ENCODE data around the gene MYLK2.
"Not testable (repeated sequence)": the region's sequence is repeated elsewhere in the genome, so short reads cannot be mapped to it uniquely, and the experiment has no call there.

Gene MYLK2

GRCh38 chr20:31827059-31827458 is 7.9 kb downstream of the MYLK2 start:
- Histone ChIP-seq H3K4me1 (ENCODE audit: control insufficient read depth, insufficient read depth, low read length) (peaks cover 4% of the 10 kb centered on the region), H3K4me3 (ENCODE audit: low read depth, low read length) (no peak overlapping the region), H3K36me3 (ENCODE audit: control insufficient read depth, insufficient read depth, low read length) (no peaks in the 10 kb centered on the region), H3K9me3 (ENCODE audit: control insufficient read depth, insufficient read depth, low read length) (no peaks in the 10 kb centered on the region), H3K27ac (ENCODE audit: low read depth, low read length) (no peak overlapping the region), H3K9ac (ENCODE audit: low read depth, low read length) (no peak overlapping the region), H3K27me3 (ENCODE audit: control insufficient read depth, insufficient read depth, low read length) (no peaks in the 10 kb centered on the region)

GRCh38 chr20:31828016-31828415 is 8.9 kb downstream of the MYLK2 start:
- not testable (repeated sequence) for H3K9ac ChIP-seq (ENCODE audit: low read depth, low read length); H3K4me1 ChIP-seq (ENCODE audit: control insufficient read depth, insufficient read depth, low read length); H3K27ac ChIP-seq (ENCODE audit: low read depth, low read length); H3K4me3 ChIP-seq (ENCODE audit: low read depth, low read length); H3K9me3 ChIP-seq (ENCODE audit: control insufficient read depth, insufficient read depth, low read length); H3K36me3 ChIP-seq (ENCODE audit: control insufficient read depth, insufficient read depth, low read length); H3K27me3 ChIP-seq (ENCODE audit: control insufficient read depth, insufficient read depth, low read length)

- no peaks in the 10 kb centered on the region for H3K9me3 ChIP-seq (ENCODE audit: control insufficient read depth, insufficient read depth, low read length)
- H3K4me3 ChIP-seq (ENCODE audit: low read depth, low read length) = no peak overlapping the region
- H3K9ac ChIP-seq (ENCODE audit: low read depth, low read length) = no peak overlapping the region
- H3K27ac ChIP-seq (ENCODE audit: low read depth, low read length) = no peak overlapping the region
- H3K27me3 ChIP-seq (ENCODE audit: control insufficient read depth, insufficient read depth, low read length) = no peaks in the 10 kb centered on the region
- H3K36me3 ChIP-seq (ENCODE audit: control insufficient read depth, insufficient read depth, low read length) = no peaks in the 10 kb centered on the region
- H3K4me1 ChIP-seq (ENCODE audit: control insufficient read depth, insufficient read depth, low read length) = no peaks in the 10 kb centered on the region
Measured at GRCh38 chr20:31829731-31830130, 10.6 kb downstream of the MYLK2 start.

GRCh38 chr20:31830406-31830981 is 11.3 kb downstream of the MYLK2 start:
- Histone ChIP-seq H3K4me1 (ENCODE audit: control insufficient read depth, insufficient read depth, low read length) (no peaks in the 10 kb centered on the region), H3K9ac (ENCODE audit: low read depth, low read length) (no peak overlapping the region), H3K27me3 (ENCODE audit: control insufficient read depth, insufficient read depth, low read length) (no peaks in the 10 kb centered on the region), H3K27ac (ENCODE audit: low read depth, low read length) (no peak overlapping the region), H3K36me3 (ENCODE audit: control insufficient read depth, insufficient read depth, low read length) (no peaks in the 10 kb centered on the region), H3K9me3 (ENCODE audit: control insufficient read depth, insufficient read depth, low read length) (no peaks in the 10 kb centered on the region), H3K4me3 (ENCODE audit: low read depth, low read length) (no peak overlapping the region)

GRCh38 chr20:31831211-31831610 is 12.1 kb downstream of the MYLK2 start:
- Histone ChIP-seq H3K4me3 (ENCODE audit: low read depth, low read length) (no peak overlapping the region), H3K36me3 (ENCODE audit: control insufficient read depth, insufficient read depth, low read length) (no peaks in the 10 kb centered on the region), H3K4me1 (ENCODE audit: control insufficient read depth, insufficient read depth, low read length) (no peaks in the 10 kb centered on the region), H3K27me3 (ENCODE audit: control insufficient read depth, insufficient read depth, low read length) (no peaks in the 10 kb centered on the region), H3K9me3 (ENCODE audit: control insufficient read depth, insufficient read depth, low read length) (no peaks in the 10 kb centered on the region), H3K27ac (ENCODE audit: low read depth, low read length) (no peak overlapping the region), H3K9ac (ENCODE audit: low read depth, low read length) (no peak overlapping the region)

- Histone ChIP-seq H3K36me3 (ENCODE audit: control insufficient read depth, insufficient read depth, low read length) (no peaks in the 10 kb centered on the region), H3K9ac (ENCODE audit: low read depth, low read length) (no peak overlapping the region), H3K4me3 (ENCODE audit: low read depth, low read length) (no peak overlapping the region), H3K27ac (ENCODE audit: low read depth, low read length) (no peak overlapping the region), H3K9me3 (ENCODE audit: control insufficient read depth, insufficient read depth, low read length) (no peaks in the 10 kb centered on the region), H3K4me1 (ENCODE audit: control insufficient read depth, insufficient read depth, low read length) (no peaks in the 10 kb centered on the region), H3K27me3 (ENCODE audit: control insufficient read depth, insufficient read depth, low read length) (no peaks in the 10 kb centered on the region)
Measured at GRCh38 chr20:31831771-31832306, 12.7 kb downstream of the MYLK2 start.

- Histone ChIP-seq H3K9me3 (ENCODE audit: control insufficient read depth, insufficient read depth, low read length) (no peaks in the 10 kb centered on the region), H3K4me3 (ENCODE audit: low read depth, low read length) (no peak overlapping the region), H3K36me3 (ENCODE audit: control insufficient read depth, insufficient read depth, low read length) (no peaks in the 10 kb centered on the region), H3K4me1 (ENCODE audit: control insufficient read depth, insufficient read depth, low read length) (no peaks in the 10 kb centered on the region), H3K27me3 (ENCODE audit: control insufficient read depth, insufficient read depth, low read length) (no peaks in the 10 kb centered on the region), H3K9ac (ENCODE audit: low read depth, low read length) (no peak overlapping the region), H3K27ac (ENCODE audit: low read depth, low read length) (no peak overlapping the region)
Measured at GRCh38 chr20:31833130-31833930, 14.2 kb downstream of the MYLK2 start.

GRCh38 chr20:31833931-31834521 is 14.9 kb downstream of the MYLK2 start:
- no peaks in the 10 kb centered on the region for H3K4me1 ChIP-seq (ENCODE audit: control insufficient read depth, insufficient read depth, low read length)
- no peak overlapping the region for H3K27ac ChIP-seq (ENCODE audit: low read depth, low read length)
- H3K9me3 ChIP-seq (ENCODE audit: control insufficient read depth, insufficient read depth, low read length) = no peaks in the 10 kb centered on the region
- no peaks in the 10 kb centered on the region for H3K36me3 ChIP-seq (ENCODE audit: control insufficient read depth, insufficient read depth, low read length)
- no peak overlapping the region for H3K9ac ChIP-seq (ENCODE audit: low read depth, low read length)
- no peaks in the 10 kb centered on the region for H3K27me3 ChIP-seq (ENCODE audit: control insufficient read depth, insufficient read depth, low read length)
- H3K4me3 ChIP-seq (ENCODE audit: low read depth, low read length) = no peak overlapping the region

- no peak overlapping the region for H3K4me3 ChIP-seq (ENCODE audit: low read depth, low read length)
- H3K4me1 ChIP-seq (ENCODE audit: control insufficient read depth, insufficient read depth, low read length) = no peaks in the 10 kb centered on the region
- H3K9ac ChIP-seq (ENCODE audit: low read depth, low read length) = no peak overlapping the region
- no peaks in the 10 kb centered on the region for H3K36me3 ChIP-seq (ENCODE audit: control insufficient read depth, insufficient read depth, low read length)
- H3K27ac ChIP-seq (ENCODE audit: low read depth, low read length) = no peak overlapping the region
- no peaks in the 10 kb centered on the region for H3K9me3 ChIP-seq (ENCODE audit: control insufficient read depth, insufficient read depth, low read length)
- H3K27me3 ChIP-seq (ENCODE audit: control insufficient read depth, insufficient read depth, low read length) = no peaks in the 10 kb centered on the region
Measured at GRCh38 chr20:31835554-31835953, 16.4 kb downstream of the MYLK2 start.

- H3K9me3 ChIP-seq (ENCODE audit: control insufficient read depth, insufficient read depth, low read length) = no peaks in the 10 kb centered on the region
- H3K36me3 ChIP-seq (ENCODE audit: control insufficient read depth, insufficient read depth, low read length) = no peaks in the 10 kb centered on the region
- H3K9ac ChIP-seq (ENCODE audit: low read depth, low read length) = no peak overlapping the region
- H3K4me1 ChIP-seq (ENCODE audit: control insufficient read depth, insufficient read depth, low read length) = peaks cover 1% of the 10 kb centered on the region; the same call in 1 of the 2 replicates
- H3K4me3 ChIP-seq (ENCODE audit: low read depth, low read length) = no peak overlapping the region
- no peak overlapping the region for H3K27ac ChIP-seq (ENCODE audit: low read depth, low read length)
- no peaks in the 10 kb centered on the region for H3K27me3 ChIP-seq (ENCODE audit: control insufficient read depth, insufficient read depth, low read length)
Measured at GRCh38 chr20:31835977-31836852, 17.1 kb downstream of the MYLK2 start.
